ENCODE measurements around the gene PTPRZ1.

DNA sequence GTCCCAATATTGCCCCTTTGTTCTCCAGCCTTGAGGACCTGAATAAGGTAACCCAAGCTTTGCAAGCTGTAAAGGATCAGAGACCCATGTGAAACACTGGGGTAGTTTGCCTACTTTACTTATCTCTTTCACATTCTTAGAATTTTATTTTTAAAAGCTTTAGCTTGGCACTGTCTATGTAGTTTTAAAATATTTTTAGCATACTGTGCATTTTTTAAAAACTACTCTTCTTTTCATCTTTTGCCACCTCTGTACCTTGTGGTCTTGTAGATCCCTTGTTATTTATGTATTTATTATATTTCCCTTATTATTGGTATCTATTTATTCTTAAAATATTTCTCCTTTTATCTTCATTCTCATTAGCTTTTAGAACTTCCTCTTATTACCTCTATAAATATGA, 12.0 kb upstream of the PTPRZ1 start:
- TF ChIP-seq RFX5 (IDR thresholded peaks at IDR 0.05; ENCODE audit: low read depth, low read length) (no peak), RAD21 (IDR thresholded peaks at IDR 0.05; ENCODE audit: low read length) (no peak), SMC3 (IDR thresholded peaks at IDR 0.05; ENCODE audit: low read depth, low read length) (no peak), POLR2A (IDR thresholded peaks at IDR 0.05; ENCODE audit: low read depth, low read length) (no peak), FOS (IDR thresholded peaks at IDR 0.05; ENCODE audit: low read depth, low read length) (no peak), MAFK (IDR thresholded peaks at IDR 0.05; ENCODE audit: low read depth, low read length) (peak; percentile 30; the same call in 1 of the 2 replicates), NFE2L2 (IDR thresholded peaks at IDR 0.05; ENCODE audit: low read depth, low read length) (no peak)
- TF ChIP-seq, protein P1, sequence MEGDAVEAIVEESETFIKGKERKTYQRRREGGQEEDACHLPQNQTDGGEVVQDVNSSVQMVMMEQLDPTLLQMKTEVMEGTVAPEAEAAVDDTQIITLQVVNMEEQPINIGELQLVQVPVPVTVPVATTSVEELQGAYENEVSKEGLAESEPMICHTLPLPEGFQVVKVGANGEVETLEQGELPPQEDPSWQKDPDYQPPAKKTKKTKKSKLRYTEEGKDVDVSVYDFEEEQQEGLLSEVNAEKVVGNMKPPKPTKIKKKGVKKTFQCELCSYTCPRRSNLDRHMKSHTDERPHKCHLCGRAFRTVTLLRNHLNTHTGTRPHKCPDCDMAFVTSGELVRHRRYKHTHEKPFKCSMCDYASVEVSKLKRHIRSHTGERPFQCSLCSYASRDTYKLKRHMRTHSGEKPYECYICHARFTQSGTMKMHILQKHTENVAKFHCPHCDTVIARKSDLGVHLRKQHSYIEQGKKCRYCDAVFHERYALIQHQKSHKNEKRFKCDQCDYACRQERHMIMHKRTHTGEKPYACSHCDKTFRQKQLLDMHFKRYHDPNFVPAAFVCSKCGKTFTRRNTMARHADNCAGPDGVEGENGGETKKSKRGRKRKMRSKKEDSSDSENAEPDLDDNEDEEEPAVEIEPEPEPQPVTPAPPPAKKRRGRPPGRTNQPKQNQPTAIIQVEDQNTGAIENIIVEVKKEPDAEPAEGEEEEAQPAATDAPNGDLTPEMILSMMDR (conservative IDR thresholded peaks at IDR 0.05; ENCODE audit: low read depth, low read length), result no peak
